ENCODE data around the gene TBC1D5.

GRCh38 chr3:17752436-17752835 is 10.0 kb upstream of the TBC1D5 start:
- TF ChIP-seq CTCF (conservative IDR thresholded peaks at IDR 0.05; ENCODE audit: low read depth, low read length) (no peak), SMC3 (IDR thresholded peaks at IDR 0.05; ENCODE audit: low read depth, low read length) (no peak), RFX5 (IDR thresholded peaks at IDR 0.05; ENCODE audit: low read depth, low read length) (no peak), NFE2L2 (IDR thresholded peaks at IDR 0.05; ENCODE audit: low read depth, low read length) (no peak), CEBPB (IDR thresholded peaks at IDR 0.05; ENCODE audit: low read depth, low read length) (no peak), MAFK (IDR thresholded peaks at IDR 0.05; ENCODE audit: low read depth, low read length) (no peak), RAD21 (IDR thresholded peaks at IDR 0.05; ENCODE audit: low read length) (no peak), BHLHE40 (IDR thresholded peaks at IDR 0.05; ENCODE audit: low read depth, low read length) (no peak), CHD1 (IDR thresholded peaks at IDR 0.05; ENCODE audit: low read depth, low read length) (no peak), USF2 (IDR thresholded peaks at IDR 0.05; ENCODE audit: low read depth, low read length) (no peak), MXI1 (IDR thresholded peaks at IDR 0.05; ENCODE audit: borderline replicate concordance, low read depth, low read length) (no peak), POLR2A (IDR thresholded peaks at IDR 0.05; ENCODE audit: low read depth, low read length) (no peak)

Data from IMR-90 (cell line).